SK-N-SH treated with all-trans-retinoic acid at 6 μM for 48 hours (cell line): ENCODE results near the gene NPAS3.

Experiments used
- ATAC-seq: fragments of 200-7000 bp; cut with Tn5 transposase; 3 replicates; pipeline ENCODE4 v1.9.1; 2020; ENCODE audit warnings: mild to moderate bottlenecking, moderate library complexity
- ARNTL ChIP-seq: fragments of 450-650 bp; formaldehyde crosslinking; IDR thresholded peaks from 2 replicates; pipeline ENCODE4 v1.5.0; 2020; ENCODE audit warnings: low read depth, mild to moderate bottlenecking, moderate library complexity, borderline replicate concordance
- BACH2 ChIP-seq: fragments of 250-450 bp; sonication (Bioruptor Pico); IDR thresholded peaks from 2 replicates; pipeline ENCODE4 v1.9.0; 2021; ENCODE audit warnings: mild to moderate bottlenecking, borderline replicate concordance
- CSDC2 ChIP-seq: fragments of 250-450 bp; sonication (Bioruptor Pico); IDR thresholded peaks from 2 replicates; pipeline ENCODE4 v1.5.0; 2020; ENCODE audit warnings: mild to moderate bottlenecking, moderate library complexity
- ESRRG ChIP-seq: fragments of 250-450 bp; sonication (Bioruptor Pico); IDR thresholded peaks from 2 replicates; pipeline ENCODE4 v1.6.1; 2021; ENCODE audit warnings: mild to moderate bottlenecking
- GLIS3 ChIP-seq: fragments of 250-450 bp; sonication (Bioruptor Pico); IDR thresholded peaks from 2 replicates; pipeline ENCODE4 v1.5.0; 2020; ENCODE audit warnings: mild to moderate bottlenecking, moderate library complexity
- ISL1 ChIP-seq: fragments of 250-450 bp; sonication (Bioruptor Pico); IDR thresholded peaks from 2 replicates; pipeline ENCODE4 v2.1.2; 2022; ENCODE audit warnings: mild to moderate bottlenecking, moderate library complexity
- OSR1 ChIP-seq: fragments of 250-450 bp; sonication (Bioruptor Pico); IDR thresholded peaks from 2 replicates; pipeline ENCODE4 v1.8.0; 2022; ENCODE audit warnings: moderate library complexity, mild to moderate bottlenecking, inconsistent platforms
- POU6F1 ChIP-seq: fragments of 250-450 bp; sonication (Bioruptor Pico); IDR thresholded peaks from 2 replicates; pipeline ENCODE4 v1.8.0; 2021; ENCODE audit warnings: low read depth, mild to moderate bottlenecking, moderate library complexity, borderline replicate concordance
- PPARA ChIP-seq: fragments of 250-450 bp; sonication (Bioruptor Pico); IDR thresholded peaks from 2 replicates; pipeline ENCODE4 v1.5.0; 2020; ENCODE audit warnings: mild to moderate bottlenecking, borderline replicate concordance
- RARB ChIP-seq: fragments of 250-450 bp; sonication (Bioruptor Pico); IDR thresholded peaks from 2 replicates; pipeline ENCODE4 v1.8.0; 2021; ENCODE audit warnings: mild to moderate bottlenecking, moderate library complexity
- SNAI2 ChIP-seq: fragments of 250-450 bp; sonication (Bioruptor Pico); IDR thresholded peaks from 2 replicates; pipeline ENCODE4 v1.5.0; 2020; ENCODE audit warnings: mild to moderate bottlenecking, moderate library complexity
- TCF4 ChIP-seq: fragments of 250-450 bp; sonication (Bioruptor Pico); IDR thresholded peaks from 2 replicates; pipeline ENCODE4 v1.8.0; 2021; ENCODE audit warnings: mild to moderate bottlenecking, moderate library complexity, borderline replicate concordance
- TOX ChIP-seq: fragments of 250-450 bp; sonication (Bioruptor Pico); IDR thresholded peaks from 2 replicates; pipeline ENCODE4 v1.8.0; 2021; ENCODE audit warnings: mild to moderate bottlenecking, moderate library complexity, borderline replicate concordance
- ZC3H10 ChIP-seq: fragments of 250-450 bp; sonication (Bioruptor Pico); IDR thresholded peaks from 2 replicates; pipeline ENCODE4 v1.5.1; 2021; ENCODE audit warnings: mild to moderate bottlenecking, moderate library complexity
- ZFP3 ChIP-seq: fragments of 250-450 bp; sonication (Bioruptor Pico); IDR thresholded peaks from 2 replicates; pipeline ENCODE4 v1.5.0; 2020; ENCODE audit warnings: mild to moderate bottlenecking, moderate library complexity
- ZFP30 ChIP-seq: fragments of 450-650 bp; formaldehyde crosslinking; IDR thresholded peaks from 2 replicates; pipeline ENCODE4 v1.5.0; 2022; ENCODE audit warnings: mild to moderate bottlenecking, moderate library complexity
- ZNF565 ChIP-seq: fragments of 450-650 bp; formaldehyde crosslinking; conservative IDR thresholded peaks from 2 replicates; pipeline ENCODE4 v1.5.0; 2020; ENCODE audit warnings: low read depth, mild to moderate bottlenecking, moderate library complexity
- ZNF70 ChIP-seq: fragments of 450-650 bp; formaldehyde crosslinking; IDR thresholded peaks from 2 replicates; pipeline ENCODE4 v1.5.0; 2020; ENCODE audit warnings: mild to moderate bottlenecking, moderate library complexity
- ZNF8 ChIP-seq: fragments of 450-650 bp; formaldehyde crosslinking; IDR thresholded peaks from 2 replicates; pipeline ENCODE4 v1.5.0; 2020; ENCODE audit warnings: mild to moderate bottlenecking, moderate library complexity
- TF ChIP-seq, protein P1 (sequence below): fragments of 250-450 bp; sonication (Bioruptor Pico); IDR thresholded peaks from 2 replicates; pipeline ENCODE4 v1.5.0; 2020; ENCODE audit warnings: mild to moderate bottlenecking, moderate library complexity
- TF ChIP-seq, protein P2 (sequence below): fragments of 250-450 bp; sonication (Bioruptor Pico); IDR thresholded peaks from 2 replicates; pipeline ENCODE4 v1.5.1; 2020; ENCODE audit warnings: low read depth, mild to moderate bottlenecking, moderate library complexity
- TF ChIP-seq, protein P3 (sequence below): fragments of 250-450 bp; sonication (Bioruptor Pico); IDR thresholded peaks from 2 replicates; pipeline ENCODE4 v1.8.0; 2020; ENCODE audit warnings: mild to moderate bottlenecking, moderate library complexity, borderline replicate concordance
- TF ChIP-seq, protein P4 (sequence below): fragments of 250-450 bp; sonication (Bioruptor Pico); IDR thresholded peaks from 2 replicates; pipeline ENCODE4 v1.5.1; 2021; ENCODE audit warnings: mild to moderate bottlenecking, moderate library complexity

Gene NPAS3

GRCh38 chr14:33194551-33194950, 255.9 kb downstream of the NPAS3 start:
- no peak for ATAC-seq
- TF ChIP-seq RARB = no peak
- no peak for TF ChIP-seq SNAI2 (CRISPR knock-in tag)
- no peak for TF ChIP-seq PPARA
- TF ChIP-seq, protein P1, sequence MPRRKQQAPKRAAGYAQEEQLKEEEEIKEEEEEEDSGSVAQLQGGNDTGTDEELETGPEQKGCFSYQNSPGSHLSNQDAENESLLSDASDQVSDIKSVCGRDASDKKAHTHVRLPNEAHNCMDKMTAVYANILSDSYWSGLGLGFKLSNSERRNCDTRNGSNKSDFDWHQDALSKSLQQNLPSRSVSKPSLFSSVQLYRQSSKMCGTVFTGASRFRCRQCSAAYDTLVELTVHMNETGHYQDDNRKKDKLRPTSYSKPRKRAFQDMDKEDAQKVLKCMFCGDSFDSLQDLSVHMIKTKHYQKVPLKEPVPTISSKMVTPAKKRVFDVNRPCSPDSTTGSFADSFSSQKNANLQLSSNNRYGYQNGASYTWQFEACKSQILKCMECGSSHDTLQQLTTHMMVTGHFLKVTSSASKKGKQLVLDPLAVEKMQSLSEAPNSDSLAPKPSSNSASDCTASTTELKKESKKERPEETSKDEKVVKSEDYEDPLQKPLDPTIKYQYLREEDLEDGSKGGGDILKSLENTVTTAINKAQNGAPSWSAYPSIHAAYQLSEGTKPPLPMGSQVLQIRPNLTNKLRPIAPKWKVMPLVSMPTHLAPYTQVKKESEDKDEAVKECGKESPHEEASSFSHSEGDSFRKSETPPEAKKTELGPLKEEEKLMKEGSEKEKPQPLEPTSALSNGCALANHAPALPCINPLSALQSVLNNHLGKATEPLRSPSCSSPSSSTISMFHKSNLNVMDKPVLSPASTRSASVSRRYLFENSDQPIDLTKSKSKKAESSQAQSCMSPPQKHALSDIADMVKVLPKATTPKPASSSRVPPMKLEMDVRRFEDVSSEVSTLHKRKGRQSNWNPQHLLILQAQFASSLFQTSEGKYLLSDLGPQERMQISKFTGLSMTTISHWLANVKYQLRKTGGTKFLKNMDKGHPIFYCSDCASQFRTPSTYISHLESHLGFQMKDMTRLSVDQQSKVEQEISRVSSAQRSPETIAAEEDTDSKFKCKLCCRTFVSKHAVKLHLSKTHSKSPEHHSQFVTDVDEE (CRISPR knock-in tag) = no peak
- no peak for TF ChIP-seq ARNTL (CRISPR knock-in tag)
- TF ChIP-seq, protein P2, sequence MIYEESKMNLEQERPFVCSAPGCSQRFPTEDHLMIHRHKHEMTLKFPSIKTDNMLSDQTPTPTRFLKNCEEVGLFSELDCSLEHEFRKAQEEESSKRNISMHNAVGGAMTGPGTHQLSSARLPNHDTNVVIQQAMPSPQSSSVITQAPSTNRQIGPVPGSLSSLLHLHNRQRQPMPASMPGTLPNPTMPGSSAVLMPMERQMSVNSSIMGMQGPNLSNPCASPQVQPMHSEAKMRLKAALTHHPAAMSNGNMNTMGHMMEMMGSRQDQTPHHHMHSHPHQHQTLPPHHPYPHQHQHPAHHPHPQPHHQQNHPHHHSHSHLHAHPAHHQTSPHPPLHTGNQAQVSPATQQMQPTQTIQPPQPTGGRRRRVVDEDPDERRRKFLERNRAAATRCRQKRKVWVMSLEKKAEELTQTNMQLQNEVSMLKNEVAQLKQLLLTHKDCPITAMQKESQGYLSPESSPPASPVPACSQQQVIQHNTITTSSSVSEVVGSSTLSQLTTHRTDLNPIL (CRISPR knock-in tag) = no peak
- no peak for TF ChIP-seq ZNF8 (CRISPR knock-in tag)
- TF ChIP-seq, protein P3, sequence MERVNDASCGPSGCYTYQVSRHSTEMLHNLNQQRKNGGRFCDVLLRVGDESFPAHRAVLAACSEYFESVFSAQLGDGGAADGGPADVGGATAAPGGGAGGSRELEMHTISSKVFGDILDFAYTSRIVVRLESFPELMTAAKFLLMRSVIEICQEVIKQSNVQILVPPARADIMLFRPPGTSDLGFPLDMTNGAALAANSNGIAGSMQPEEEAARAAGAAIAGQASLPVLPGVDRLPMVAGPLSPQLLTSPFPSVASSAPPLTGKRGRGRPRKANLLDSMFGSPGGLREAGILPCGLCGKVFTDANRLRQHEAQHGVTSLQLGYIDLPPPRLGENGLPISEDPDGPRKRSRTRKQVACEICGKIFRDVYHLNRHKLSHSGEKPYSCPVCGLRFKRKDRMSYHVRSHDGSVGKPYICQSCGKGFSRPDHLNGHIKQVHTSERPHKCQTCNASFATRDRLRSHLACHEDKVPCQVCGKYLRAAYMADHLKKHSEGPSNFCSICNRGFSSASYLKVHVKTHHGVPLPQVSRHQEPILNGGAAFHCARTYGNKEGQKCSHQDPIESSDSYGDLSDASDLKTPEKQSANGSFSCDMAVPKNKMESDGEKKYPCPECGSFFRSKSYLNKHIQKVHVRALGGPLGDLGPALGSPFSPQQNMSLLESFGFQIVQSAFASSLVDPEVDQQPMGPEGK = no peak
- no peak for TF ChIP-seq OSR1 (CRISPR knock-in tag)
- no peak for TF ChIP-seq ZNF70 (CRISPR knock-in tag)
- no peak for TF ChIP-seq TOX
- TF ChIP-seq ZFP3 = no peak

- ATAC-seq = no peak
- TF ChIP-seq ESRRG (CRISPR knock-in tag) (no peak), TOX (no peak), CSDC2 (CRISPR knock-in tag) (no peak), ZFP3 (no peak), POU6F1 (CRISPR knock-in tag) (no peak), BACH2 (no peak), ZFP30 (CRISPR knock-in tag) (no peak)
- TF ChIP-seq, protein P2 (CRISPR knock-in tag) = no peak
These were observed 260.0 kb downstream of the NPAS3 start for GRCh38 chr14:33198684-33199083.

- no peak for ATAC-seq
- TF ChIP-seq GLIS3 (CRISPR knock-in tag) (no peak), TCF4 (no peak), OSR1 (CRISPR knock-in tag) (no peak), ZC3H10 (no peak), ISL1 (CRISPR knock-in tag) (no peak), SNAI2 (CRISPR knock-in tag) (no peak), ZNF565 (CRISPR knock-in tag) (no peak), RARB (no peak), POU6F1 (CRISPR knock-in tag) (no peak)
- TF ChIP-seq, protein P2 (CRISPR knock-in tag) = no peak
- TF ChIP-seq, protein P1 (CRISPR knock-in tag) = no peak
- TF ChIP-seq, protein P4, sequence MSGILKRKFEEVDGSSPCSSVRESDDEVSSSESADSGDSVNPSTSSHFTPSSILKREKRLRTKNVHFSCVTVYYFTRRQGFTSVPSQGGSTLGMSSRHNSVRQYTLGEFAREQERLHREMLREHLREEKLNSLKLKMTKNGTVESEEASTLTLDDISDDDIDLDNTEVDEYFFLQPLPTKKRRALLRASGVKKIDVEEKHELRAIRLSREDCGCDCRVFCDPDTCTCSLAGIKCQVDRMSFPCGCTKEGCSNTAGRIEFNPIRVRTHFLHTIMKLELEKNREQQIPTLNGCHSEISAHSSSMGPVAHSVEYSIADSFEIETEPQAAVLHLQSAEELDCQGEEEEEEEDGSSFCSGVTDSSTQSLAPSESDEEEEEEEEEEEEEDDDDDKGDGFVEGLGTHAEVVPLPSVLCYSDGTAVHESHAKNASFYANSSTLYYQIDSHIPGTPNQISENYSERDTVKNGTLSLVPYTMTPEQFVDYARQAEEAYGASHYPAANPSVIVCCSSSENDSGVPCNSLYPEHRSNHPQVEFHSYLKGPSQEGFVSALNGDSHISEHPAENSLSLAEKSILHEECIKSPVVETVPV (CRISPR knock-in tag) = no peak
These were observed 262.4 kb downstream of the NPAS3 start for GRCh38 chr14:33201116-33201515.
